AG09309 (cell line): ENCODE results near the gene FXYD5.

Experiments
- DNase-seq: peaks from one replicate; pipeline ENCODE4 v3.0.0-alpha.2; 2010; ENCODE audit warnings: low read depth
- H3K4me3 ChIP-seq: 2 replicates; pipeline ENCODE4 v1.5.1; 2011; ENCODE audit warnings: mild to moderate bottlenecking, low read depth, low read length, moderate library complexity; ENCODE audit not compliant: control insufficient read depth
- TF ChIP-seq, protein P1 (sequence below): IDR thresholded peaks from 2 replicates; pipeline ENCODE4 v1.5.1; 2011; ENCODE audit warnings: mild to moderate bottlenecking, low read depth, low read length, inconsistent platforms; ENCODE audit not compliant: insufficient read depth, control insufficient read depth; ENCODE audit errors: missing control alignments

The FXYD5 gene

GRCh38 chr19:35132254-35132653 lies 22.3 kb upstream of the FXYD5 start:
- TF ChIP-seq, protein P1, sequence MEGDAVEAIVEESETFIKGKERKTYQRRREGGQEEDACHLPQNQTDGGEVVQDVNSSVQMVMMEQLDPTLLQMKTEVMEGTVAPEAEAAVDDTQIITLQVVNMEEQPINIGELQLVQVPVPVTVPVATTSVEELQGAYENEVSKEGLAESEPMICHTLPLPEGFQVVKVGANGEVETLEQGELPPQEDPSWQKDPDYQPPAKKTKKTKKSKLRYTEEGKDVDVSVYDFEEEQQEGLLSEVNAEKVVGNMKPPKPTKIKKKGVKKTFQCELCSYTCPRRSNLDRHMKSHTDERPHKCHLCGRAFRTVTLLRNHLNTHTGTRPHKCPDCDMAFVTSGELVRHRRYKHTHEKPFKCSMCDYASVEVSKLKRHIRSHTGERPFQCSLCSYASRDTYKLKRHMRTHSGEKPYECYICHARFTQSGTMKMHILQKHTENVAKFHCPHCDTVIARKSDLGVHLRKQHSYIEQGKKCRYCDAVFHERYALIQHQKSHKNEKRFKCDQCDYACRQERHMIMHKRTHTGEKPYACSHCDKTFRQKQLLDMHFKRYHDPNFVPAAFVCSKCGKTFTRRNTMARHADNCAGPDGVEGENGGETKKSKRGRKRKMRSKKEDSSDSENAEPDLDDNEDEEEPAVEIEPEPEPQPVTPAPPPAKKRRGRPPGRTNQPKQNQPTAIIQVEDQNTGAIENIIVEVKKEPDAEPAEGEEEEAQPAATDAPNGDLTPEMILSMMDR: no peak
- DNase-seq: no peak
- H3K4me3 ChIP-seq: no peak overlapping the region

DNA sequence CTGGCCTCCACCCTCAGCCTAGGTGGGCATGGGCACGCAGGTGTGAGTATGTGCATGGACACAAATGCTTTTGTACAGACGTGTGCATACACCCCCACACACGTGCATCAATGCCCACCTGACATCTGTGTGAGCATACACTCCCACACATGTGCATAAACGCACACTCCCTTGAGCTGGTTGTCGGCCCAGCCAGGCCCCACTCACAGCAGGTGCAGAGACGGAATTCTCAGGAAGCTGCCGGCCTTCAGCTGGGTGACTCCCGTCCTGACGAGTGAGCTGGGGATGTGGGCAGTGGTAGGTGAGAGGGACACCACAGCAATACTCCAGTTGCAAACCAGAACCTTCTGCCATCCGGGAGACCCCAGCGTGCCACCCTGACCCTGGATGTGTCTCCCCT lies 20.7 kb upstream of the FXYD5 start:
- no peak for DNase-seq
- TF ChIP-seq, protein P1: no peak

GRCh38 chr19:35134601-35135242 lies 19.8 kb upstream of the FXYD5 start, which contains the start of gene LGI4:
LGI4 (minus strand) TSS chr19:35135059; CDS start chr19:35134680, 379 bp downstream.
- H3K4me3 ChIP-seq: no peak within 1 kb of the TSS
- TF ChIP-seq, protein P1: no peak
- DNase-seq: no peak

More for the DNA sequence above, 20.7 kb upstream of the FXYD5 start:
- no peak overlapping the region for H3K4me3 ChIP-seq

DNA sequence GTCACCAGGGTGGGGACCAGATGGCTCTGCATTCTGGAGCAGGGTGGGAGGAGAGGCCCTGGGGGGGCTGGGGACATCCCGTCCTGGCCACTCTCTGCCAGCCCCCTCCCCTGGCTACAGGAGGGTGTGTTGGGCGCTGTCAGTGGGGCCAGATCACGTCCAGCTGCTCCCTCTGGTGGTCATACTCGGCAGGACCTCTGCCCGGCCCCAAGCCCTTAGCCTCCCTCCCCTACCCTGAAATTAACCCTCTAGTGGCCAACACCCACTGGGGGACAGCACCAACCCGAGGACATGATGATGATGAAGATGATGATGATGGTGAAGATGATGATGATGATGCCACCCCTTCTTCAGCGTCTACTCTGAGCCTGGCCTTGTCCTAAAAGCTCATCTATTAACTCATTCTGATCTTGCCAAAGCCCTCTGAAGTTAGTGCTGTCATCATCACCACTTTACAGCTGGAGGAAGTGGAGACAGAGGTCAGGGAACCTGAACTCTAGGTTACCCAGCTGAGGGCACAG lies 19.1 kb upstream of the FXYD5 start:
- H3K4me3 ChIP-seq: no peak overlapping the region
- DNase-seq: no peak
- TF ChIP-seq, protein P1: peak; percentile 89

- DNase-seq: no peak
- no peak overlapping the region for H3K4me3 ChIP-seq
- TF ChIP-seq, protein P1: no peak
Measured at GRCh38 chr19:35136231-35136630, 18.3 kb upstream of the FXYD5 start.

DNA sequence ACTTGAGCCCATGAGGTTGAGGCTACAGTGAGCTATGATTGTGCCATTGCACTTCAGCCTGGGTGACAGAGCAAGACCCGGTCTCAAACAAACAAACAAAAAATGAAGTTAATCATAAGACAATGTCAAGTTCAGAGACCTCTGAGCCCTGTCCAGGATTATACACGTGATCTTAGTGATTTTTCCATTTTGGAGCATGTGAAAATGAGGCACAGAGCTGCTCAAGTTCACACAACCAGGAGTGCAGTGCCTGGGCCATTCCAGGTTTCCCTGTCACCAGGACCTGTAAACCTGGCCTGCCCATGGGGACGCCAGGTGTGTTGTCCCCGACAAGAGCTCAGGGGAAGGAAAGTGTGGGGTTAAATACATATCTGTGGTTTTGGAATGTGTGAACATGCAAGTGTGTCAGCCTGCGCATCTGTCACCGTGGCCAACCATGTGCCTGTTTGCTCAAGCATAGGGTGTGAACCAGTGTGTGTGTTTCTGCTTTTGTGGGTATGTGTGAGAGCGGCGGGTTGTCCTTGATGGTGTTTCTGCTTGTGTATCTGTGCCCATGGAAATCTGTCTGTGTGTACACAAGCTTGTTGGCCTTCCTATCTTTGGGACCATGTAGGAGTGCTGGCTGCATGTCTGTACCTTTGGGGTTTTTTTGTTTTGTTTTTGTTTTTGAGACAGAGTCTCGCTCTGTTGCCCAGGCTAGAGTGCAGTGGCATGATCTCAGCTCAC lies 17.4 kb upstream of the FXYD5 start:
- TF ChIP-seq, protein P1: no peak
- no peak for DNase-seq

More for the DNA sequence above, 17.4 kb upstream of the FXYD5 start:
- H3K4me3 ChIP-seq: no peak overlapping the region
